Kidney (tissue), 14 donors: ENCODE results near the gene SPOP. TPM values are rescaled to one million over a fixed set of nuclear protein-coding genes. Genes with fewer than 3 reads are reported as not detected.

Experiments used
- DNase-seq, 5 donors: peaks; one replicate each; pipeline ENCODE4 v3.0.0-alpha.2; 2013 to 2020
- FAIRE-seq: peaks from 2 replicates; lab custom pipeline; 2012; peaks lifted over from hg19 to GRCh38; lab: Jason Lieb, UNC
- H3K27ac ChIP-seq, 2 donors: one replicate each; pipeline ENCODE4 v1.7.0; 2013; ENCODE audit warnings: low read depth in 2 of 2, low read length in 2 of 2, inconsistent platforms in 1 of 2
- H3K27me3 ChIP-seq: one replicate; pipeline ENCODE4 v1.7.1; 2013; ENCODE audit warnings: low read length, inconsistent platforms; ENCODE audit not compliant: control insufficient read depth, insufficient read depth
- H3K36me3 ChIP-seq, 3 donors: one replicate each; pipeline versions ENCODE4 v1.7.0 to v1.7.1; 2013; ENCODE audit warnings: low read length in 3 of 3, control low read depth in 1 of 3, inconsistent platforms in 1 of 3; ENCODE audit not compliant: insufficient read depth in 3 of 3, control insufficient read depth in 2 of 3
- H3K4me1 ChIP-seq, 3 donors: one replicate each; pipeline versions ENCODE4 v1.7.0 to v1.7.1; 2013; ENCODE audit warnings: low read length in 3 of 3, inconsistent platforms in 1 of 3, low read depth in 1 of 3; ENCODE audit not compliant: control insufficient read depth in 2 of 3, insufficient read depth in 2 of 3
- H3K4me3 ChIP-seq, 3 donors: one replicate each; pipeline versions ENCODE4 v1.7.0 to v1.8.1; 2013; ENCODE audit warnings: low read length in 3 of 3, control low read depth in 1 of 3, inconsistent platforms in 1 of 3
- H3K9ac ChIP-seq, 3 donors: one replicate each; pipeline versions ENCODE4 v1.7.0 to v1.7.1; 2013; ENCODE audit warnings: low read length in 3 of 3, control low read depth in 1 of 3, inconsistent platforms in 1 of 3
- H3K9me3 ChIP-seq, 3 donors: one replicate each; pipeline versions ENCODE4 v1.7.0 to v1.7.1; 2013; ENCODE audit warnings: low read length in 3 of 3, control low read depth in 1 of 3, inconsistent platforms in 1 of 3; ENCODE audit not compliant: control insufficient read depth in 2 of 3, insufficient read depth in 1 of 3
- CTCF ChIP-seq: IDR thresholded peaks from 3 replicates; pipeline ENCODE4 v1.5.1; 2012; ENCODE audit warnings: mild to moderate bottlenecking, moderate library complexity, borderline replicate concordance; ENCODE audit not compliant: insufficient read depth; ENCODE audit errors: extremely low read depth
- intact Hi-C: fragments of 100-400 bp; cut with DNase I; formaldehyde crosslinking; loops from one replicate; pipeline ENCODE4 v1.11.1; 2022
- polyA plus RNA-seq: library from polyadenylated mRNA; stranded (reverse); fragments of 350-450 nt; fragmentation: Illumina TruSeq; extraction: RNeasy Lipid Tissue Mini Kit (QIAGEN cat#74804); gene quantifications from one replicate; pipeline ENCODE4 v1.2.3, GENCODE V29; 2014; ENCODE audit warnings: low read depth, low replicate concordance; ENCODE audit not compliant: insufficient read depth
- total RNA-seq: library from RNA; stranded (reverse); fragmentation: NEBNext Ultra II Directional; extraction: Animal tissue kit (Norgen Biotek cat#: 25700); gene quantifications from one replicate; pipeline ENCODE4 v1.2.1, GENCODE V29; 2021
- donor health status: control.
- donor health status: control.
- donor health status: control.
- donor health status: control.
- donor health status: control.
- donor health status: DM: yes; HTN: yes; CAD: no.
- donor health status: Normal renal cell carcinoma (clear cell type).

SPOP gene
- total and polyA plus RNA-seq, 2 donors from 2014 or later: 28.2 to 73.8 TPM

DNA sequence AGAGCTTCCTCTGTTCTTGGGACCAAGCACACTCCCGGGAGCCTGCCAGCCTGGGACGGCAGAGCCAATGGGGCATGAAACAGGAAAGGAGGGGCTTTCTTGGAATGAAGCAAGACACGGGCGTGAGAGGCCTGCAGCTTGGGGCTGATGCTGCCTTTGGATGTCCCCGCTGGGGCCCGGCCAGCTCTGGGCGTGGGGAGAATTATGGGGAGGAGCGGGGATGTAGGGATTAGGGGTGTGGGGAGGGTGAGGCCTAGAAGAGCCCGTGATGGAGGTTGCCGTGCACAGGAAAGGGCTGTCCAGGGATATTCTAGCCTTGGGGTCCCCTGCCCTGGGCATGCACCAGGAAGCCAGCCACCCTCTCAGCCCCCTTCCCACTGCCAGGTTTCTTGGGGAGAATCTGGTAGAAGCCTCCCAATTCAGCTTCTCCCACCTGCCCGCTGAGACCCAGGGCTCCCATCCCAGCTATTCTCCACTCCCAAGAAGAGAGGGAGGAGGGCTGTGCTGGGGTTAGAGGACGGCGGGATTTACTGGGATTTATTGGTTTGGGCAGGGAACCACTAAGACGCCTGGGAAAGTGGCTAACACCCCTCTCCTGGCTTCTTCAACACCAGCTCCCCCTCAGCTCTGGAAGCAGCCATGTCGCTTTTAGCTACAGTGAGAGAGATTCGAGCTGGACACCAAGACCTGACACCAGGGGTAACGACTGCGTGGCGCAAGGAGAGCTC is 122.2 kb downstream of the SPOP start:
- H3K27me3 ChIP-seq: no peaks in the 10 kb centered on the region
- intact Hi-C loops: loop anchor here (10.0 kb wide), 2 partner anchors 61 to 121 kb away; partner anchors contain the start of gene NGFR
- H3K4me3 ChIP-seq: no peak overlapping the region
- H3K36me3 ChIP-seq: no peaks in the 10 kb centered on the region
- H3K9me3 ChIP-seq: no peaks in the 10 kb centered on the region
- no peak overlapping the region for H3K27ac ChIP-seq
- peaks cover 0 to 4% (median 0%) of the 10 kb centered on the region in 3 donors for H3K4me1 ChIP-seq
- FAIRE-seq (no peak), DNase-seq (peak; percentile 39 to 78 (median 75))
- H3K9ac ChIP-seq: no peak overlapping the region
- TF ChIP-seq CTCF: no peak

GRCh38 chr17:49554694-49555494 is 123.0 kb downstream of the SPOP start:
- Histone ChIP-seq H3K4me3 (no peak overlapping the region), H3K4me1 (peaks cover 0 to 4% (median 0%) of the 10 kb centered on the region in 3 donors), H3K9me3 (no peaks in the 10 kb centered on the region), H3K9ac (no peak overlapping the region), H3K36me3 (no peaks in the 10 kb centered on the region), H3K27ac (no peak overlapping the region), H3K27me3 (no peaks in the 10 kb centered on the region)
- intact Hi-C loops: loop anchor here (10.0 kb wide), 2 partner anchors 60 to 120 kb away; partner anchors contain the start of gene NGFR
- no peak for FAIRE-seq
- no peak for TF ChIP-seq CTCF
- peak in 2 of 5 donors; percentile 44 to 75 for DNase-seq

- no peak for FAIRE-seq
- TF ChIP-seq CTCF: no peak
- DNase-seq: no peak
- H3K4me1 ChIP-seq: peaks cover 0 to 4% (median 0%) of the 10 kb centered on the region in 3 donors
- H3K27ac ChIP-seq: no peak overlapping the region
- H3K27me3 ChIP-seq: no peaks in the 10 kb centered on the region
- H3K36me3 ChIP-seq: no peaks in the 10 kb centered on the region
- H3K9ac ChIP-seq: no peak overlapping the region
- H3K9me3 ChIP-seq: no peaks in the 10 kb centered on the region
- no peak overlapping the region for H3K4me3 ChIP-seq
- intact Hi-C loops: loop anchor here (10.0 kb wide), 2 partner anchors 59 to 119 kb away; partner anchors contain the start of gene NGFR
These were observed 124.1 kb downstream of the SPOP start for GRCh38 chr17:49553676-49554335.
